Gastrocnemius medialis (tissue), 4 donors: ENCODE results near the gene HLCS.

Experiments used
- CTCF ChIP-seq, 5 experiments: fragments of 450-650 bp in 3 of 5; fragments of 200-600 bp in 2 of 5; sonication (generic) in 2 of 5; IDR thresholded peaks in 4 of 5; conservative IDR thresholded peaks in 1 of 5; 1 replicate in 4 of 5; 2 replicates in 1 of 5; pipeline ENCODE4 v1.5.1; 2016 to 2019; ENCODE audit warnings: antibody characterized with exemption in 5 of 5, mild to moderate bottlenecking in 3 of 5, moderate library complexity in 3 of 5
- POLR2A ChIP-seq, 2 donors: fragments of 450-650 bp; IDR thresholded peaks; one replicate each; pipeline ENCODE4 v1.6.1; 2017; ENCODE audit warnings: antibody characterized with exemption in 2 of 2, mild to moderate bottlenecking in 2 of 2, moderate library complexity in 2 of 2

GRCh38 chr21:36914244-36915013 lies 52.0 kb downstream of the HLCS start:
- TF ChIP-seq CTCF (IDR thresholded peaks at IDR 0.05 in 4 of 5, conservative IDR thresholded peaks at IDR 0.05 in 1 of 5), result no peak
- TF ChIP-seq POLR2A (IDR thresholded peaks at IDR 0.05), result no peak
